H54 (cell line): ENCODE results near the gene RBM6.
A peak's percentile ranks its signal among the peaks of the same experiment; 100 is the strongest.

Experiments used
- DNase-seq: peaks from one replicate; pipeline ENCODE4 v3.0.0; 2011; ENCODE audit warnings: low spot score, mixed read lengths; ENCODE audit not compliant: insufficient read length
- FAIRE-seq: peaks from 3 replicates; lab custom pipeline; 2011; peaks lifted over from hg19 to GRCh38; lab: Jason Lieb, UNC
- POLR2A ChIP-seq: IDR thresholded peaks from 2 replicates; pipeline ENCODE4 v1.6.1; 2011; ENCODE audit warnings: low read depth, mild to moderate bottlenecking, low read length

RBM6 gene

GRCh38 chr3:50112462-50112861 lies 172.5 kb downstream of the RBM6 start:
- TF ChIP-seq POLR2A: no peak
- DNase-seq (no peak), FAIRE-seq (no peak)

- DNase-seq (no peak), FAIRE-seq (no peak)
- TF ChIP-seq POLR2A: no peak
These were observed 177.2 kb downstream of the RBM6 start for GRCh38 chr3:50117120-50117519.

GRCh38 chr3:50118237-50118636 lies 178.3 kb downstream of the RBM6 start:
- DNase-seq (no peak), FAIRE-seq (no peak)
- no peak for TF ChIP-seq POLR2A

- DNase-seq: no peak
- TF ChIP-seq POLR2A: no peak
- FAIRE-seq: no peak
These were observed 179.8 kb downstream of the RBM6 start for GRCh38 chr3:50119786-50120185.

- FAIRE-seq (no peak), DNase-seq (no peak)
- no peak for TF ChIP-seq POLR2A
These were observed 180.6 kb downstream of the RBM6 start for GRCh38 chr3:50120364-50121071.

GRCh38 chr3:50121072-50122032 lies 181.4 kb downstream of the RBM6 start:
- no peak for TF ChIP-seq POLR2A
- FAIRE-seq (peak; percentile 36), DNase-seq (peak; percentile 95)

GRCh38 chr3:50122071-50122470 lies 182.1 kb downstream of the RBM6 start:
- no peak for FAIRE-seq
- no peak for DNase-seq
- TF ChIP-seq POLR2A: no peak

- FAIRE-seq (no peak), DNase-seq (no peak)
- TF ChIP-seq POLR2A: no peak
These were observed 182.9 kb downstream of the RBM6 start for GRCh38 chr3:50122661-50123391.

- no peak for TF ChIP-seq POLR2A
- FAIRE-seq: no peak
These were observed 183.6 kb downstream of the RBM6 start for GRCh38 chr3:50123394-50124051.

GRCh38 chr3:50124052-50124799 lies 184.3 kb downstream of the RBM6 start:
- no peak for DNase-seq
- no peak for TF ChIP-seq POLR2A
- FAIRE-seq: no peak

More at GRCh38 chr3:50123394-50124051, 183.6 kb downstream of the RBM6 start:
- DNase-seq: no peak

- no peak for DNase-seq
- no peak for TF ChIP-seq POLR2A
- no peak for FAIRE-seq
These were observed 184.8 kb downstream of the RBM6 start for GRCh38 chr3:50124800-50125178.

GRCh38 chr3:50125541-50126286 lies 185.8 kb downstream of the RBM6 start:
- DNase-seq (no peak), FAIRE-seq (no peak)
- TF ChIP-seq POLR2A: no peak
